CD4-positive, alpha-beta T cell treated with Interferon alpha-2 for 1 hour (primary cell): ENCODE measurements around the gene ANKMY2.
A peak's percentile ranks its signal among the peaks of the same experiment; 100 is the strongest.

Source experiments
- DNase-seq, 2 donors: peaks; one replicate each; pipeline ENCODE4 v3.0.0-alpha.2; 2020 to 2022

Gene ANKMY2

GRCh38 chr7:16657656-16658279 lies 12.2 kb upstream of the ANKMY2 start:
- DNase-seq, result no peak

GRCh38 chr7:16656141-16656540 lies 10.6 kb upstream of the ANKMY2 start:
- no peak for DNase-seq

GRCh38 chr7:16655394-16655793 lies 9.8 kb upstream of the ANKMY2 start:
- DNase-seq, result no peak

GRCh38 chr7:16652888-16653287 lies 7.3 kb upstream of the ANKMY2 start:
- DNase-seq, result no peak

- no peak for DNase-seq
Measured at GRCh38 chr7:16652240-16652583, 6.7 kb upstream of the ANKMY2 start.

- DNase-seq, result no peak
Measured at GRCh38 chr7:16651396-16652239, 6.1 kb upstream of the ANKMY2 start.

- DNase-seq, result no peak
Measured at GRCh38 chr7:16650266-16650665, 4.7 kb upstream of the ANKMY2 start.

GRCh38 chr7:16649196-16649595 lies 3.6 kb upstream of the ANKMY2 start:
- DNase-seq, result no peak

GRCh38 chr7:16648551-16648950 lies 3.0 kb upstream of the ANKMY2 start:
- no peak for DNase-seq

GRCh38 chr7:16647435-16647960 lies 1.9 kb upstream of the ANKMY2 start:
- DNase-seq, result peak in 1 of 2 donors; percentile 9

GRCh38 chr7:16646472-16647072 lies 1.0 kb upstream of the ANKMY2 start:
- DNase-seq, result no peak

GRCh38 chr7:16644636-16645592 lies 640 bp downstream of the ANKMY2 start:
- peak; percentile 39 to 65 for DNase-seq

- DNase-seq, result no peak
Measured at GRCh38 chr7:16644157-16644556, 1.4 kb downstream of the ANKMY2 start.

- DNase-seq, result no peak
Measured at GRCh38 chr7:16638282-16639280, 7.0 kb downstream of the ANKMY2 start.

- no peak for DNase-seq
Measured at GRCh38 chr7:16637379-16637778, 8.2 kb downstream of the ANKMY2 start.

GRCh38 chr7:16636555-16637101 lies 8.9 kb downstream of the ANKMY2 start:
- no peak for DNase-seq

- DNase-seq, result no peak
Measured at GRCh38 chr7:16634271-16634738, 11.2 kb downstream of the ANKMY2 start.

GRCh38 chr7:16630654-16631053 lies 14.9 kb downstream of the ANKMY2 start:
- no peak for DNase-seq

GRCh38 chr7:16627236-16627635 lies 18.3 kb downstream of the ANKMY2 start:
- DNase-seq, result no peak

- DNase-seq, result no peak
Measured at GRCh38 chr7:16626388-16626787, 19.2 kb downstream of the ANKMY2 start.

GRCh38 chr7:16619979-16620408 lies 25.6 kb downstream of the ANKMY2 start:
- DNase-seq, result no peak
